Astrocyte (in vitro differentiated cells and primary cell): ENCODE results near the gene MBOAT7. TPM values are rescaled to one million over a fixed set of nuclear protein-coding genes. Genes with fewer than 3 reads are reported as not detected.

Source experiments
- DNase-seq: peaks from one replicate; pipeline ENCODE4 v3.0.0-alpha.2; 2010; ENCODE audit warnings: low read depth
- FAIRE-seq: peaks from 2 replicates; lab custom pipeline; 2011; peaks lifted over from hg19 to GRCh38; lab: Jason Lieb, UNC
- H2AFZ ChIP-seq: 2 replicates; pipeline ENCODE4 v1.6.0; 2012; ENCODE audit warnings: low read depth, low read length, inconsistent platforms
- H3K27ac ChIP-seq: 2 replicates; pipeline ENCODE4 v1.5.1; 2011; ENCODE audit warnings: low read depth, low read length, inconsistent platforms
- H3K27me3 ChIP-seq: 2 replicates; pipeline ENCODE4 v1.6.0; 2011; ENCODE audit warnings: low read length, inconsistent platforms; ENCODE audit not compliant: insufficient read depth
- H3K36me3 ChIP-seq: 2 replicates; pipeline ENCODE4 v1.5.1; 2011; ENCODE audit warnings: low read length, inconsistent platforms; ENCODE audit not compliant: insufficient read depth
- H3K4me1 ChIP-seq: 2 replicates; pipeline ENCODE4 v1.5.1; 2011; ENCODE audit warnings: low read length, inconsistent platforms; ENCODE audit not compliant: insufficient read depth
- H3K4me2 ChIP-seq: 2 replicates; pipeline ENCODE4 v1.6.0; 2012; ENCODE audit warnings: low read length, inconsistent platforms
- H3K4me3 ChIP-seq: 2 replicates; pipeline ENCODE4 v1.5.1; 2011; ENCODE audit warnings: low read depth, mild to moderate bottlenecking, low read length, inconsistent platforms; ENCODE audit not compliant: insufficient read depth
- H3K79me2 ChIP-seq: 2 replicates; pipeline ENCODE4 v1.6.0; 2012; ENCODE audit warnings: mild to moderate bottlenecking, low read length, inconsistent platforms; ENCODE audit not compliant: insufficient read depth
- H3K9ac ChIP-seq: 2 replicates; pipeline ENCODE4 v1.6.0; 2012; ENCODE audit warnings: mild to moderate bottlenecking, low read length, inconsistent platforms
- H3K9me3 ChIP-seq: 2 replicates; pipeline ENCODE4 v1.5.1; 2012; ENCODE audit warnings: low read depth, mild to moderate bottlenecking, low read length, inconsistent platforms; ENCODE audit not compliant: insufficient read depth
- H4K20me1 ChIP-seq: 2 replicates; pipeline ENCODE4 v1.6.0; 2012; ENCODE audit warnings: low read length, inconsistent platforms; ENCODE audit not compliant: insufficient read depth
- H3K27ac Mint-ChIP-seq: one replicate; pipeline ENCODE4 v1.8.0; 2021; ENCODE audit warnings: mild to moderate bottlenecking, mixed read lengths; ENCODE audit not compliant: unreplicated experiment
- H3K27me3 Mint-ChIP-seq: one replicate; pipeline ENCODE4 v1.8.0; 2021; ENCODE audit warnings: low read depth, mixed read lengths; ENCODE audit not compliant: unreplicated experiment
- H3K36me3 Mint-ChIP-seq: one replicate; pipeline ENCODE4 v1.8.0; 2021; ENCODE audit warnings: low read depth, mixed read lengths; ENCODE audit not compliant: unreplicated experiment
- H3K4me1 Mint-ChIP-seq: one replicate; pipeline ENCODE4 v1.8.0; 2021; ENCODE audit warnings: low read depth, mixed read lengths; ENCODE audit not compliant: unreplicated experiment
- H3K4me3 Mint-ChIP-seq: one replicate; pipeline ENCODE4 v1.8.0; 2021; ENCODE audit warnings: mild to moderate bottlenecking, moderate library complexity, mixed read lengths; ENCODE audit not compliant: unreplicated experiment
- H3K9me3 Mint-ChIP-seq: one replicate; pipeline ENCODE4 v1.8.0; 2021; ENCODE audit warnings: mild to moderate bottlenecking, mixed read lengths; ENCODE audit not compliant: unreplicated experiment
- CTCF ChIP-seq: IDR thresholded peaks from 2 replicates; pipeline ENCODE4 v1.5.1; 2011; ENCODE audit warnings: low read depth, mild to moderate bottlenecking, inconsistent platforms, low read length, moderate library complexity; ENCODE audit not compliant: insufficient read depth
- EZH2 ChIP-seq: IDR thresholded peaks from 2 replicates; pipeline ENCODE4 v1.6.1; 2012; ENCODE audit warnings: mild to moderate bottlenecking, low read length, inconsistent platforms; ENCODE audit not compliant: insufficient read depth
- total RNA-seq: library from RNA; stranded (reverse); gene quantifications from 2 replicates; pipeline ENCODE4 v1.2.1, GENCODE V29; 2021

Gene MBOAT7
- total RNA-seq, 1 donor from 2014 or later = 162 TPM

- Histone ChIP-seq H3K4me3 (no peak overlapping the region), H3K36me3 (peaks cover 47% of the 10 kb centered on the region), H3K4me2 (no peak overlapping the region), H3K79me2 (peaks cover 15% of the 10 kb centered on the region), H2AFZ (no peak overlapping the region), H3K9ac (no peak overlapping the region), H3K4me1 (peaks cover under 1% of the 10 kb centered on the region), H3K27ac (no peak overlapping the region), H4K20me1 (peaks cover 71% of the 10 kb centered on the region), H3K9me3 (no peaks in the 10 kb centered on the region), H3K27me3 (no peaks in the 10 kb centered on the region)
- Mint-ChIP-seq H3K9me3 (no peaks in the 10 kb centered on the region), H3K36me3 (peaks cover 31% of the 10 kb centered on the region), H3K4me1 (no peaks in the 10 kb centered on the region), H3K27ac (no peak overlapping the region), H3K4me3 (no peak overlapping the region), H3K27me3 (no peaks in the 10 kb centered on the region)
- FAIRE-seq (no peak), DNase-seq (no peak)
- no peak for TF ChIP-seq EZH2
- no peak for TF ChIP-seq CTCF
Observed at GRCh38 chr19:54147676-54148075, 41.7 kb downstream of the MBOAT7 start.

- peaks cover 45% of the 10 kb centered on the region for H3K36me3 ChIP-seq
- Mint-ChIP-seq H3K4me3 (no peak overlapping the region), H3K36me3 (peaks cover 34% of the 10 kb centered on the region), H3K4me1 (peaks cover 13% of the 10 kb centered on the region), H3K9me3 (no peaks in the 10 kb centered on the region), H3K27me3 (no peaks in the 10 kb centered on the region), H3K27ac (no peak overlapping the region)
- TF ChIP-seq EZH2 (no peak), CTCF (no peak)
- no peak overlapping the region for H3K4me3 ChIP-seq
- H4K20me1 ChIP-seq = peaks cover 74% of the 10 kb centered on the region
- H3K27ac ChIP-seq = no peak overlapping the region
- peaks cover 8% of the 10 kb centered on the region for H3K4me1 ChIP-seq
- no peaks in the 10 kb centered on the region for H3K27me3 ChIP-seq
- H3K79me2 ChIP-seq = peaks cover 36% of the 10 kb centered on the region
- no peak for DNase-seq
- no peak overlapping the region for H2AFZ ChIP-seq
- H3K9me3 ChIP-seq = no peaks in the 10 kb centered on the region
- no peak overlapping the region for H3K9ac ChIP-seq
- FAIRE-seq = no peak
- no peak overlapping the region for H3K4me2 ChIP-seq
Observed at GRCh38 chr19:54145541-54146158, 43.7 kb downstream of the MBOAT7 start.

- H3K36me3 ChIP-seq = peaks cover 36% of the 10 kb centered on the region
Observed at GRCh38 chr19:54142166-54142780, 47.1 kb downstream of the MBOAT7 start.

More at GRCh38 chr19:54142166-54142780, 47.1 kb downstream of the MBOAT7 start:
- Mint-ChIP-seq H3K36me3 (peaks cover 26% of the 10 kb centered on the region), H3K4me1 (peaks cover 20% of the 10 kb centered on the region), H3K27me3 (no peaks in the 10 kb centered on the region), H3K4me3 (no peak overlapping the region), H3K9me3 (no peaks in the 10 kb centered on the region), H3K27ac (no peak overlapping the region)
- Histone ChIP-seq H4K20me1 (peaks cover 77% of the 10 kb centered on the region), H3K27me3 (no peaks in the 10 kb centered on the region), H3K9ac (peak overlapping the region; percentile 60), H3K9me3 (no peaks in the 10 kb centered on the region), H3K27ac (peak overlapping the region; percentile 10), H3K4me2 (peak overlapping the region; percentile 60), H3K4me3 (no peak overlapping the region), H3K79me2 (peaks cover 67% of the 10 kb centered on the region), H3K4me1 (peaks cover 16% of the 10 kb centered on the region), H2AFZ (no peak overlapping the region)
- TF ChIP-seq EZH2 (no peak), CTCF (no peak)
- peak; percentile 6 for DNase-seq
- FAIRE-seq = no peak
